Lung (tissue), 12 donors: ENCODE measurements around the gene CASK. TPM values are rescaled to one million over a fixed set of nuclear protein-coding genes. Genes with fewer than 3 reads are reported as not detected.

Experiments used
- ATAC-seq: fragments of 200-7000 bp; cut with Tn5 transposase; one replicate; pipeline ENCODE4 v1.9.1; 2020; ENCODE audit warnings: moderate number of reproducible peaks; ENCODE audit not compliant: insufficient read depth, low FRiP score
- DNase-seq, 3 donors: peaks; one replicate each; pipeline ENCODE4 v3.0.0-alpha.2; 2013 to 2017
- H3K27ac ChIP-seq, 2 donors: one replicate each; pipeline ENCODE4 v1.5.1; 2013; ENCODE audit warnings: mild to moderate bottlenecking in 2 of 2, moderate library complexity in 2 of 2, control low read depth in 1 of 2, inconsistent platforms in 1 of 2, low read depth in 1 of 2, low read length in 1 of 2
- H3K27me3 ChIP-seq, 3 donors: one replicate each; pipeline ENCODE4 v1.5.1; 2013; ENCODE audit warnings: low read length in 2 of 3; ENCODE audit not compliant: control insufficient read depth in 3 of 3, insufficient read depth in 3 of 3
- H3K36me3 ChIP-seq, 4 donors: one replicate each; pipeline ENCODE4 v1.5.1; 2013; ENCODE audit warnings: low read length in 4 of 4, mild to moderate bottlenecking in 1 of 4, moderate library complexity in 1 of 4; ENCODE audit not compliant: control insufficient read depth in 4 of 4, insufficient read depth in 4 of 4
- H3K4me1 ChIP-seq, 5 donors: one replicate each; pipeline ENCODE4 v1.5.1; 2013; ENCODE audit warnings: low read length in 5 of 5, mild to moderate bottlenecking in 2 of 5, moderate library complexity in 1 of 5; ENCODE audit not compliant: control insufficient read depth in 5 of 5, insufficient read depth in 5 of 5
- H3K4me3 ChIP-seq: one replicate; pipeline ENCODE4 v1.5.1; 2013; ENCODE audit warnings: mild to moderate bottlenecking, control low read depth, moderate library complexity
- H3K9ac ChIP-seq, 2 donors: one replicate each; pipeline ENCODE4 v1.5.1; 2013; ENCODE audit warnings: low read length in 2 of 2, control low read depth in 1 of 2; ENCODE audit not compliant: insufficient read depth in 1 of 2
- H3K9me3 ChIP-seq, 4 donors: one replicate each; pipeline ENCODE4 v1.5.1; 2013; ENCODE audit warnings: low read length in 3 of 4, mild to moderate bottlenecking in 1 of 4, moderate library complexity in 1 of 4; ENCODE audit not compliant: control insufficient read depth in 4 of 4, insufficient read depth in 3 of 4
- CTCF ChIP-seq: IDR thresholded peaks from 2 replicates; pipeline ENCODE4 v1.5.1; 2012; ENCODE audit warnings: mild to moderate bottlenecking; ENCODE audit errors: control extremely low read depth, extremely low read depth
- WGBS, 2 donors: extraction: QIAGEN DNeasy Blood & Tissue Kit; methylation state at CpG; one replicate each; pipeline ENCODE4 v1.1.7; 2013; 5-methylcytosine and 5-hydroxymethylcytosine counted together
- polyA plus RNA-seq, 2 donors: library from polyadenylated mRNA; stranded (reverse); fragments of 200-250 nt; gene quantifications; one replicate each; pipeline ENCODE4 v1.2.1, GENCODE V29; 2013
- total RNA-seq, 2 donors: library from RNA; depleted of rRNA in 1 of 2; stranded (reverse); fragments of >200 nt in 1 of 2; gene quantifications; one replicate each; pipeline ENCODE4 v1.2.1, GENCODE V29; 2014 to 2021
- donor health status: control.
- donor health status: control.
- donor health status: Bipolar disorder and iron deficiency.
- donor health status: healthy.
- donor health status: DM: yes; HTN: yes; CAD: no.

The CASK gene
- total and polyA plus RNA-seq, 4 donors = 8.2 to 68.1 (median 30.6) TPM

GRCh38 chrX:41799661-41800060 is 123.7 kb downstream of the CASK start:
- Histone ChIP-seq H3K9ac (no peak overlapping the region), H3K36me3 (no peaks in the 10 kb centered on the region), H3K4me1 (no peaks in the 10 kb centered on the region), H3K27me3 (peaks cover 0 to 12% (median 0%) of the 10 kb centered on the region in 3 donors), H3K9me3 (peaks cover 0 to 2% (median 0%) of the 10 kb centered on the region in 4 donors), H3K4me3 (no peak overlapping the region), H3K27ac (no peak overlapping the region)
- no peak for TF ChIP-seq CTCF
- no peak for DNase-seq
- no peak for ATAC-seq
- WGBS, 2 donors = 67 to 97% methylated on average over 6 of the region's 6 CpGs

- no peak for ATAC-seq
- Histone ChIP-seq H3K27me3 (peaks cover 0 to 15% (median 2%) of the 10 kb centered on the region in 3 donors), H3K36me3 (no peaks in the 10 kb centered on the region), H3K9me3 (peaks cover 0 to 2% (median 0%) of the 10 kb centered on the region in 4 donors), H3K9ac (no peak overlapping the region), H3K27ac (no peak overlapping the region), H3K4me1 (no peaks in the 10 kb centered on the region), H3K4me3 (no peak overlapping the region)
- WGBS, 2 donors = 80 to 91% methylated on average over 1 of the region's 1 CpG
- DNase-seq = no peak
- TF ChIP-seq CTCF = no peak
These were observed 126.8 kb downstream of the CASK start for GRCh38 chrX:41796577-41796976.

- H3K9me3 ChIP-seq = no peaks in the 10 kb centered on the region
- no peaks in the 10 kb centered on the region for H3K36me3 ChIP-seq
- H3K27me3 ChIP-seq = peaks cover 0 to 15% (median 2%) of the 10 kb centered on the region in 3 donors
- H3K9ac ChIP-seq = no peak overlapping the region
- no peak for DNase-seq
- H3K27ac ChIP-seq = no peak overlapping the region
- H3K4me1 ChIP-seq = no peaks in the 10 kb centered on the region
- WGBS, 2 donors = 32 to 41% methylated on average over 1 of the region's 1 CpG
- no peak for ATAC-seq
- H3K4me3 ChIP-seq = no peak overlapping the region
- TF ChIP-seq CTCF = no peak
These were observed 127.3 kb downstream of the CASK start for GRCh38 chrX:41796046-41796445.

GRCh38 chrX:41789374-41789773 is 134.0 kb downstream of the CASK start:
- DNase-seq (peak; percentile 22 to 44 (median 24)), ATAC-seq (no peak)
- no peak overlapping the region for H3K27ac ChIP-seq
- TF ChIP-seq CTCF = no peak
- no peak overlapping the region for H3K4me3 ChIP-seq
- peaks cover 0 to 15% (median 8%) of the 10 kb centered on the region in 3 donors for H3K27me3 ChIP-seq
- no peaks in the 10 kb centered on the region for H3K9me3 ChIP-seq
- H3K4me1 ChIP-seq = no peaks in the 10 kb centered on the region
- no peak overlapping the region for H3K9ac ChIP-seq
- 63 to 66% methylated on average over 2 of the region's 2 CpGs for WGBS, 2 donors
- peaks cover 0 to 2% (median 0%) of the 10 kb centered on the region in 4 donors for H3K36me3 ChIP-seq
